SU-DHL-6 (cell line): Measurements from ENCODE around the gene REN.

Experiments used
- EZH2phosphoT487 ChIP-seq: fragments of 200-600 bp; sonication (generic), shearing (Covaris generic); conservative IDR thresholded peaks from 2 replicates; pipeline ENCODE4 v1.6.1; 2018; ENCODE audit warnings: mild to moderate bottlenecking, antibody characterized with exemption, low read length, moderate library complexity, mixed read lengths
- TF ChIP-seq, protein P1 (sequence below): fragments of 200-600 bp; sonication (generic); IDR thresholded peaks from one replicate; pipeline ENCODE4 v1.5.1; 2017; ENCODE audit warnings: antibody characterized with exemption, mild to moderate bottlenecking, low read length, moderate library complexity; ENCODE audit not compliant: insufficient read depth, poor library complexity, severe bottlenecking

DNA sequence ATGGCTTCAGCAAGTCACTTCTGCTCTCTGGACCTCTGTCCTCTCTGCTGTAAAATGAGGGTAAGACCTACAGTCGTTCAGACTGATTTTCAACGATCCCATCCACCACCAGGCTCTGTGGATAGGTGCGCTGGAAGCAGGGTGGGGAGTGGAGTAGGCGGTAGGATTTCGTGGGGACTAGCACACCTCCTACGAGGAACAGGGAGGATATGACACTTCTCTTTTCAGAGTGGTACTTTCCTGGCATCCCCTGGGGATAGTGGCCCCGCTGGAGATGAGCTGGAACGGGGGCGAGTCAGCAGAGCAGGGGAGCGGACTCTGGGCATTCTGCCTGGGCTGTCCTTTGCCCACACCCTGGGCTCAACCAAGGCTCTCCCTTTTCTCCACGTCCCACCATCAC, 32.0 kb downstream of the REN start:
- TF ChIP-seq, protein P1, sequence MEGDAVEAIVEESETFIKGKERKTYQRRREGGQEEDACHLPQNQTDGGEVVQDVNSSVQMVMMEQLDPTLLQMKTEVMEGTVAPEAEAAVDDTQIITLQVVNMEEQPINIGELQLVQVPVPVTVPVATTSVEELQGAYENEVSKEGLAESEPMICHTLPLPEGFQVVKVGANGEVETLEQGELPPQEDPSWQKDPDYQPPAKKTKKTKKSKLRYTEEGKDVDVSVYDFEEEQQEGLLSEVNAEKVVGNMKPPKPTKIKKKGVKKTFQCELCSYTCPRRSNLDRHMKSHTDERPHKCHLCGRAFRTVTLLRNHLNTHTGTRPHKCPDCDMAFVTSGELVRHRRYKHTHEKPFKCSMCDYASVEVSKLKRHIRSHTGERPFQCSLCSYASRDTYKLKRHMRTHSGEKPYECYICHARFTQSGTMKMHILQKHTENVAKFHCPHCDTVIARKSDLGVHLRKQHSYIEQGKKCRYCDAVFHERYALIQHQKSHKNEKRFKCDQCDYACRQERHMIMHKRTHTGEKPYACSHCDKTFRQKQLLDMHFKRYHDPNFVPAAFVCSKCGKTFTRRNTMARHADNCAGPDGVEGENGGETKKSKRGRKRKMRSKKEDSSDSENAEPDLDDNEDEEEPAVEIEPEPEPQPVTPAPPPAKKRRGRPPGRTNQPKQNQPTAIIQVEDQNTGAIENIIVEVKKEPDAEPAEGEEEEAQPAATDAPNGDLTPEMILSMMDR = no peak
- no peak for TF ChIP-seq EZH2phosphoT487
